Activated CD8-positive, alpha-beta memory T cell treated with anti-CD3 and anti-CD28 coated beads, Interleukin-2, amount 50 U/mL, for 1 hour (primary cell): Measurements from ENCODE around the gene BATF.
"Not testable (repeated sequence)": the region's sequence is repeated elsewhere in the genome, so short reads cannot be mapped to it uniquely, and the experiment has no call there.

ENCODE experiments used
- DNase-seq: peaks from one replicate; pipeline ENCODE4 v3.0.0-alpha.2; 2020; ENCODE audit errors: extremely low read depth

BATF gene, protein sequence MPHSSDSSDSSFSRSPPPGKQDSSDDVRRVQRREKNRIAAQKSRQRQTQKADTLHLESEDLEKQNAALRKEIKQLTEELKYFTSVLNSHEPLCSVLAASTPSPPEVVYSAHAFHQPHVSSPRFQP

DNA sequence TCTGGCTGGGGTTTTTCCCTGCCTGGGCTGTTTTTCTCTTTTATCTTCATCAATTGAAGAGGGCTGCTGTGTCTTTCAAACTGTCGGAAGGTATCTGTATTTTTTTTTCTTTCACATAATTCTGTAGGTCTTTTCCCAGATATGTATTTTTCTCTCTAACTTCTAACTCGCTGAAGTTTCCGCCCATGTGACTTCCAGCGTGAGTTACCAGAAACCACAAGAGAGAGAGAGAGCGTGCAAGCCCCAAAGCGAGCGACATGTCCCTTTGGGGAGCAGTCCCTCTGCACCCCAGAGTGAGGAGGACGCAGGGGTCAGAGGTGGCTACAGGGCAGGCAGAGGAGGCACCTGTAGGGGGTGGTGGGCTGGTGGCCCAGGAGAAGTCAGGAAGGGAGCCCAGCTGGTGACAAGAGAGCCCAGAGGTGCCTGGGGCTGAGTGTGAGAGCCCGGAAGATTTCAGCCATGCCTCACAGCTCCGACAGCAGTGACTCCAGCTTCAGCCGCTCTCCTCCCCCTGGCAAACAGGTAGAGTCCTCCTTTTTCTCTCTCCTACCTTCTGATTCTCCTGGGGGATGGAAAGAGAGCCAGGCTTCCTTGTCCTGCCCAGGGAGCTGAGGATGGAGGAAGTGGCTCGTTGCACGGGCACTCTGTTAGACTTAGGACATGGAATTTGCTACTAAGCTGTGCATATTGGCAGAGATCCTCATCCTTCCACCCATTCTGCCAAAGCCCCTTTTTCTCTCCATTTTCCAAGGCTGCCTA lies at the start of gene BATF:
Gene BATF, plus strand, starts transcription at position 246 of the 759 bp plus-strand sequence. Its CDS starts 214 bp downstream, at position 460.
- DNase-seq = peak; percentile 22

DNA sequence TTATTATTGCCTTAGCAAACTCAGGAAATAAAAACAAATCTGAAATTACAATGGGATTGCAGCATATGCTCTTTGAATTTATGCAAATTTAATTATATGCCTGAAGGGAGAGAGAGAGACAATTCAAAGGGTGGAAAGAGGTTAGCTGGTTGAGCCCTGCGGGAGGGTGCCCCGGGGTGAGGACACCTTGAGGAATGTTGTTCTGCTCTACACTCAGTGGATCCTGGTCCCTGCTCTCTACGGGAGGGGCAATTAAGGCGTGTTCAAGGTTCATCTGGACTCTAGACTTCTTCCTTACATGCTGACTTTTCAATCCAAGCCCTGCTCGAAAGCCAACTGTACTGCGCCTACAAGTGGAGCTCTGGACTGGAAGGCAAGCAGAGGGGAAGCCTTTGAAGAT lies 48.1 kb upstream of the BATF start:
- not testable (repeated sequence) for DNase-seq

DNA sequence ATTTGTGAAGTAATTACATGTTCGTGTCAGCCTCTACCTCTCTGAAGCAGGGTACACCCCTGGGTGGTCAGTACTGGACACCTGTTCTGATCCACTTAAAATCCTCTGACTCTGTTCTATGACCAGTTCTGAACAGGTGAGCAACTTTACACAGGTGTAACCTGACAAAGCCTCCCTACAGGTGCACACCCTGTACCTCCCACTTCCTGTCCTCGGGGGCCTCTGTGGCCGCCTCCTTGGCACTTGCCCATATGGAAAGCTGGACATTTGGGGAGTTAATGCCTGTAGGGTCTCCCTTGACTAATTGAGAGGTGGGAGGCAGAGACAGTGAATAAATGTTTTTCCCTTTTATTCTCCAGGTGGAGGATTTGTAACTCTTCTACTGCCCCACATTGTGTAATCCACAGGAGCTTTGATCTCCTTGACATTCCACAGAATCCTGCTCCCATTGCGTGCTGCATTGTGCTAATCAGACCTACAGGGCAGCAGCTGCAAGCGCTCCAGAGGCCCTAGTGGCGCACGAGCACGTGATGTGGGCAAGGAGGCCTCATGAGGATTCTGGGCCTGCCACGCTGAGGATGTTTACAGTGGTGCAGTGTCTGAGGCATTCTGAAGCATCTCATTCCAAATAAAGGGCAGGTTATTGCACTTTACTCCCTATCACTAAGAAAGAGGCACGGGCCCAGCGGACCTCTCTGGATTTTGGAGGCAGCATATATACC lies 45.8 kb upstream of the BATF start:
- no peak for DNase-seq

DNA sequence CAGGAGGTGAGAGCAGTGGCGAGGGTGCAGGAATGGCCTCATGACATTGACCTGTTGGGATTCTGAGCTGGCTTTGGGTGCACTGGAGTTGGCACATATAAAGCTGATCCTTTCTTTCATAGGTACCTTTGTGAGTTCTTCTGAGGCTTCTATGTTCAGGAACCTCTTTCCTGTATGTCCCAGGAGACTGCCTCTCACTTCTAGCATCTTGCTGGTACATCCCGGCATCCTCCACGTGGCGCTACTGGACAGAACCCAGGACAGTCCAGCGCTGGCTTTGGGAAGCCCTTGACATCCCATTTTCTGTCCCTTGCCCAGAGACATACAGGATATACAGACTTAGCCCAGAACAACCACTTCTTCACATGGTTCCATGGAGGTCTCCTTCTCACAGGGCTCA lies 44.4 kb upstream of the BATF start:
- no peak for DNase-seq

DNA sequence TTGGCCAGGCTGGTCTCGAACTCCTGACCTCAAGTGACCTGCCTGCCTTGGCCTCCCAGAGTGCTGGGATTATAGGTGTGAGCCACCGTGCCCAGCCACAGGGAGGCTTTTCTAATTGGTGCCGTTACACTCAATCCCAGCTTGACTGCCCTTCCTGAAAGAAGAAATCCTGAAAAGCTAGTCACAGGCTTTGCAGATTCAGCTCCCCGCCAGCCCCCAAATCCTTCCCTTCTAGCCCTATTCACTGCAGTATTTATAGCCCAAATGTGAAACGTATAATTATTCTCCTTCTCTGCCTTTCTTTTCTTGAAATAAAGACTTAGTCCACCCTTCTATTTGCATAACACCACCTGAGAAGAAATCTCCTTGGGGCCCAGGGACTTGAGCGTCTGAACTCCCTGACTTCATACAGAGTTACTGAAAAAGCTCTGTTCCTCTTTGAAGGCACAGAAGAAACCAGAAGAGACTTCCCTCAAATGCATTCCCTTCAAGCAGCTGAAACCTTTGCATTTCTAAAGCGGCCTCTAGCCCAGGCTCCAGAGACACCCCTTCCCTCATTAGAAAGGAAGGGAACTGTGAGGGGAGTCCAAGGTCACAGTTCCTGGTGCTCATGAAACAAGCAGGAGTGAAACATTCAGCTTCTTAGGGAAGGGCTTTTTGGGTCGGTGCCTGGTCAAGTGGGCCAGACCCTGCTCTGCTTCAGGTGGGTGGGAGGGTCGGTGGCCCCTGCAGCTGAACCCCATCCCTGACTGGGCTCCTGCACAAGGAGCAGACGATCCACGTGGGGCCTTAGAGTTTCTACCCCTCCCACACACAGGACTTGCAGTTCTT lies 42.3 kb upstream of the BATF start:
- no peak for DNase-seq

DNA sequence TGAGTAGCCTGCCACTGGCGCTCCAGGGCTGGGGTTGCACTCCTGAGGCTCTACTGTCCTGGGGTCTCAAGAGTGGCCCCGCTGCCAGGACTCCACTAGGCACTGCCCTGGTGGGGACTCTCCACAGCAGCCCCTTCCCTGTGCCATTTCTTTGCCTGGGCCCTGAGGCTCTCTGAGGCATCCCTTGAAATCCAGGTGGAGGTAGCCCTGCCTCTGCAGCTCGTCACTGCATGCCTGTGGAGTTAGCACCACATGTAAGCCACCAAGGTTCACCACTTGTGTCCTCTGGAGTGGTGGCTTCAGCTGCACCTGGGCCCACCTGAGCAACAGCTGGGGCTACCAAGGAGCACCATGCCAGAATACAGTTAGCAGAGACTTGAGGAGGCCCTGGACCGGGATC lies 39.9 kb upstream of the BATF start:
- no peak for DNase-seq

DNA sequence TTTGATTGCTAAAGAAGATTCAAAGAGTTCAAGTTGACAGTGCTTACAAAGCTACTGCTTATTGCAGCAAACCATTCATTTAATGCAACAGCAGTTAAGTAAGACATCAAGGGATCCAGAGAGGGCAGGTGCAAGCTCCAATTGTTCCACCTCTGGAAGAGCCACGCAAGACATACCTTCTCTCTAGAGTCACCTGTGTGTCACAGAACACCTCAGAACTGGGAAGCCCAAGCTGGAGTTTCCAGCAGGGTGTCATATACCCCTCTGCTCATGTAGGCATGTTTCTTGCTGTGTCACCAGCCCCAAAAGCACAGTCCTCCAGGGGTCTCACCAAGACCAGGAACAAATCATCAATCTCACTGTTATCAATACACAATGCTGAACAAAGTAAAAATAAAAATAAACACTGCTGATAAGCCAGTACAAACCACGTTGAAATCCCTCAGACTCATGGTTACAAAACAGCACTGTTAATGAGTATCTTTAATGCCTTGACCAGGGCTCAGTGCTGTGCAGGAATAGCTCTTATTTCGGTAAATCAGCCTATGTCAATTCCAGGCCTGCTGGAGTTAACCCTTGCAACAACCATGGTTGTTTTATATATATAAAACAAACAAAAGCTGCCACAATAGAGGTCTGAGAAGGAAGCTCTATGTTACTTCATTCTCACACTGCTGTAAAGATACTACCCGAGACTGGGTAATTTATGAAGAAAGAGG lies 37.4 kb upstream of the BATF start:
- DNase-seq = no peak

DNA sequence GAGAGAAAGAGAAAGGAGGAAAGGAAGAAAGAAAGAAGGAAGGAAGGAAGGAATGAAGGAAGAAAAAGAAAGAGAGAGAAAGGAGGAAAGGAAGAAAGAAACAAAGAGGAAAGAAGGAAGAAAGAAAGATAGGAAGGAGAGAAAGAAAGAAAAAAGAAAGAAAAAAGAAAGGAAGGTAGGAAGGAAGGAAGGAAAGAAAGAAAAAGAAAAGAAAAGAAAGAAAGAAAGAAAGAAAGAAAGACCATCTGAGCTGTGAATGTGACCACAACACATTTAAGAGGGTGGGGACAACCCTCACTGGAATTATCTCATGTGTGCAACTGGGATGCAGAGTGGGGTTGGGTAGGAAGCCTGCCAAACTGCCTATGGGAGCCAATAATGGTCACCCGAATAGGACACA lies 36.0 kb upstream of the BATF start:
- no peak for DNase-seq

DNA sequence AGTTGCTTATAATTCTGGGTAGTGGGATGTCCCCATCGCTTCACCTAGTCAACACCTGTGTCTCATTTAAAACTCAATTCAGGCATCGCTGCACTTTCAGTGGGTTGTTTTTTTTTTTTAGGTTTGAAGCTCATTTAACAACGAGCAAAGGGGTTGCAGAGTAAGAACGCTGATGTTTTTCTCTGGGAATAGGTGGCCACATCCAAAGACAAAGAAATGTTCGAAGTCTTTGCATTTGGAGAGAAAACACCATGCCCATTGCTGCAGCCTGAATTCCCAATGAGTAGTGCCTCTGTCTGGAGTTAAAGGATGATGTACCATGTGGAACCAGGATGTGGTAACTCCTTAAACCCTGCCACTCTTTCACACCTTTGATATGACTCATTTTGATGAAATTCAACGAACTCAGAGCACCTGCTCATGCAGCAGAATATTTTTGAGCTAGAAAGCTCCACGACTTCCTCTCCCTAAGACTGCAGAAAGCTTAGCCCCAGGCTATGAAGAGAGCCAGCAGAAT lies 35.1 kb upstream of the BATF start:
- DNase-seq = no peak

DNA sequence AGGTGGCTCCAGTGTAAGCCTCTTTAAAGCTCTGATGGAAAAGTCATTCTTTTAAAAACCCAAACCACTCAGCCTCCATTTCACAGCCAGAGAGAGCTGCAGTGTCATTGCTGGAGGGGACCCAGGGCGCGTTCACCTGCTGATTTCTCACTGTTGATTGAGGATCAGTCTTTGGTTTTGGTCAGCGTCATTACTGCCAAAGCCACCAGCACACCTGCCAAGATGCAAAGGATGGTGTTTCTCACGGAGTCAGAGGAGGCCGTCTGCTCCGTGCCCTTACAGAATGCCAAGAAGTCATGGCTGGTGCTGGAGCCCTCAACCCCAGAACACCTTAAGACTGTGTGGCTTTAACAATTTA lies 32.8 kb upstream of the BATF start:
- no peak for DNase-seq

DNA sequence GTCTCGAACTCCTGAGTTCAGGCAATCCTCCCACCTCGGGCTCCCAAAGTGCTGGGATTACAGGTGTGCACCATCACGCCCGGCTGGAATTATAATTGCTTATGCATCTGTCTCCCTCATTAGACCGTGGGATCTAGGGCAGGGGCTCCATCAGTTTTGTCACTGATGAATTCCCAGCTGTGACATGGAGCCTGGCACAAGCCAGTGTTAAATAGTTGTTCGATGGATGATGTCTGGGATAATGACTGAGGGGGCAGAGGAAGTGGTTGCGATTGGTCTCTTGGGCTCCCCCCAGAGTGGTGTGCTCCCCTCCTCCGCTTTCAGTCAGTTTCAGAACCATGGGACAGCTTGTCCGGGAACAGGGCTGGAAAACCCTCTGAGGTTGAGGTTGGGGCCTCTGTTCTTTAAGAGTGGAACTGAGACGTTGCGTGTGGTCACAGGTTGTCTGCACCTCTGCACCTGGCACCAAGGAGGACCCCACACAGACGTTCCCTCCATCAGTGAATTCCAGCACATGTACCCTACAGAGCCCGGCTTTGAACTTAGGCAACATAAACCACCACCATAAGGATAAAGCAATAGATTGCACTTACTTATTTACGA lies 30.8 kb upstream of the BATF start:
- no peak for DNase-seq

DNA sequence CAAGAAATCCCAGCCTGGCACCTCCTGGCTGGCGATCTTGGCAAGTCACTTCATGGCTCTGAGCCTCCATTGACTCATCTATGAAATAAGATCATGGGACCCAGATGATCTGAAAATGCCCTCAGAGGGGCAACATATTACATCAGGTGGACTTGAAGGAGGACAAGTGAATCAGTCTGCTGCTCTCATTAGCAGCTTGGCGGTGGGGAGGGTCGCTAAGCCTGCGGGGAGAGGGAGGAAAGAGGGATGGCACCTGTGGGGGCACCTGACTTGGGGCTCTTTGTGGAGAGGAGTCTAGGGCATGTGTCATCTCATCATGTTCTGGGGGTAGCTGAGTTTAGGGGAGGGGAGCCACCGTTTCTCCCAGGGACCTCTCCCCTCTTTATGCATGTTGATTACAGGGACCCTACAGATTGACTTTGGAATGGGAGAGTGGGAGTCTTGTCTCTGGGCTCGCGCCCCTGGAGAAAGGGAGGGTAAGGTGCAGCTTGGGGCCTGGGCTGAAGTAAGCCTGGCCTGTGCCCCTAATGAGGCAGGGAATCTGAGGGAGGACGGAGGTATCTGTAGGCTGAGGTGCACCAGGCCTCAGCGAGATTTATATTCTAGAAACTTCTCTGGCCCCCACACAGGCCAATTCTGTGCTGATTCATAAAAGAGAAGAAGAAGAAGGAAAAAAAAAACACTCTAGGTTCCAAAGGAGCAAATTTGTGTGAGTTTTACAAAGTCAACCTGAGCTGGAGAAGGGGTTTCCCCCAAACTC lies 29.3 kb upstream of the BATF start:
- no peak for DNase-seq

DNA sequence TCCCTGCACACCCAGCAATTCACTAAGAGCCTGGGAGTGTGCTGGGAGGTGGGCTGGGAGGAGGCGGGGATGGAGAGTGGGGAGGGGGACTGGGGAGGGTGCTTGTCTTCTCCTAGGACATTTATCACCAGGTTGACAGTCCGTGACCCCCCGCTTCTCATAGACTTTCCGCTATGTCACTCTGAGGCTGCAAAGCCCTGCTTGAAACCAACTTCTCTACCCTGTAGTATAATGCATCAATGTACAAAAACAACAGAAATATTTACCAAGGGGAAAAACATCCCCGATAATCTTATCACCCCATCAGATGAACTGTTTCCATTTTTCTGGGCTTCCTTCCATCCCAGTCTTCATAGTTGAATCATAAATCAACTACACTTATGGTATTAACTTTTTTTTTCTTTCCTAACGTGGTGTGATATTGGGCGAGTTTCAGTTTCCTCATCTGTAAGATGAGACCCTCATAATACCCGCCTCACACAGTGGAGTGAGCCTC lies 28.6 kb upstream of the BATF start:
- DNase-seq = no peak

DNA sequence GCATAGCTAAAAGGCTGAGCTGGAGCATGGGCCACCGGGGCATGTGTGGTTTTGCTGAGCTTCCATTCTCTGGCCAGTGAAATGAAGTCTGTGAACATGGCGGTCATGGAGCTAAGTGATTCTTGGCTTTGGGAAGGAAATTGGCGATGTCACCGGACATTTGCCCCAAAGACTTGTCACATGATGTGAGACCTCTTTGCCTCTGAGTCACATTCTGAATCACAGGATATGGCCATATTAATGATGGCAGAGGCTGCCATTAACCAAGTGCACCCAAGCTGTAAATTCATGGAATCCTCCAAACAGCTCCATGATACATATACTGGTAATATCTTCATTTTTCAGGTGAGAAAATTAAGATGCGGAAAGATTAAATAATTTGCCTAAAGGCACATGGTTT lies 27.4 kb upstream of the BATF start:
- no peak for DNase-seq

DNA sequence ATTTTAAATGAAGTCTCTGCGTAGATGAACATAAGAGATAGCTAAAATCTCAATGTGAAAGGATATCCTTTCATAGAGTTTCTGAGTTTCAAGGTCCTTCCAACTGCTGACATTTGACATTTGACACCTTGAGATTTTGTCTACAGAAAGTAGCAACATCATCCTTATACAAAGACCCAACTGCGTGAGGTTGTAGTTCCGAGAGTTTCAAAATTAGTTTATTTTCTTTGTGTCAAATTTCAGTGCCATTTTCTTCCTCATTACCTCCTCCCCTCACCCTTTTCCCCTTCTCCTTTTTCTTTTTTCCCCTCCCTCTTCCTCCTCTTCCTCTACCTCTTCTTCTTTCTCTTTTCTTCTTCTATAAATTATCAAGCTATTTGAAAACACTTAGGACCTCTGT lies 26.9 kb upstream of the BATF start:
- no peak for DNase-seq

DNA sequence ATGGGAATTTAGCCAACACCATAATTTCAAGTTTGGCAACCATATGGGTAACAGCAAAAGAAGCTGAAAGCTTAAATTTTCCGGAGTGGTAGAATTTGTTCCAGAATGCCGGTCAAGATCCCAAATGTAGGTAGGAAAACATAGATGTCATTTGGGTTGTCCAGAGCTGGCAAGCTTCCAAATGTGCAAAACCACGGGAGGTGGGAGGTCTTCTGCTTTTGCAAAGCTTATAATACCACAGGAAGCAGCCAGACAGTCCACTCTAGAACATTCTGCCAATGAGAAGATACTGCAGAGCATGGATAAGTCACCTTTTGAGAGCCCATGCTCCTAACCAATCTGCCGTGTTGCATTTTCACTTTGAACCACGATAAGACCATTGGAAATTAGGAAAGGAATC lies 26.4 kb upstream of the BATF start:
- DNase-seq = no peak

DNA sequence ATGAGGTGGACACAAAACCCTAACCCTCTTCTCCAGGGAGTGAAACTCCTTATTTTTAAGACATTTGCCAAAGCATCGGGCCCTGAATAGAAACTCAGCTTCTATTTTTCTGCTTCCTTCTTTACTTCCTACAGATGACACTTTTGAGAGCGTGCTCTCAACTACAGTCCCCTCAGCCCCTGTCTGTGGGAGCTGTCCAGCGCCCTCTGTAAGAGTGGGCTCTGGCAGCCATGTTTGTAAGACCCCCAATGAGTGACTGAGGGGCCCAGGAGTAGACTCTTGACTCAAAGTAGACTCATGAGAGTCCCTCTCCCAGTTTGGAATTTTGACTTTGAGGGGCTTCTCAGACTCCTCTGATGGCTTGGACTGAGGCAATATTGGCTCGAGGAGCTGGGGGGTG lies 25.5 kb upstream of the BATF start:
- no peak for DNase-seq

DNA sequence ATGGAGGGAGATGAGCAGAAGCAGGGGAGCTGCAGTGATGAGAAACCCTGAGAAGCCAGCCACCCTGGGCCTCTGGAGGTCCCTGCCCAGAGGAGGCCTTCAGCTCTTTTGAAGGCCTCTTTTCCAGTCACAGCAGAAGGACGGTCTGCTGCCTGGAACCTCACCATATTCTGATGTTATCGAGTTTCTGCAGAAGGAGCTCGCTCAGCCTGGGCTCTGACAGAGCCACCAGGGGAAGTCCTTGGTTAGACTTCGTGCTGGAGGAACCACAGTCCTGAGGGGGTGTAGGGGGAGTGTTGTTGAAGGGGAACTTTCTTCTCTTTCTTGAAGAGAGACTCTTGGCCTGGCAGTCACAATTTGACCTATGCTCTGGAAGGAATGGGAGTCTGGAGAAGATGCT lies 25.1 kb upstream of the BATF start:
- no peak for DNase-seq

DNA sequence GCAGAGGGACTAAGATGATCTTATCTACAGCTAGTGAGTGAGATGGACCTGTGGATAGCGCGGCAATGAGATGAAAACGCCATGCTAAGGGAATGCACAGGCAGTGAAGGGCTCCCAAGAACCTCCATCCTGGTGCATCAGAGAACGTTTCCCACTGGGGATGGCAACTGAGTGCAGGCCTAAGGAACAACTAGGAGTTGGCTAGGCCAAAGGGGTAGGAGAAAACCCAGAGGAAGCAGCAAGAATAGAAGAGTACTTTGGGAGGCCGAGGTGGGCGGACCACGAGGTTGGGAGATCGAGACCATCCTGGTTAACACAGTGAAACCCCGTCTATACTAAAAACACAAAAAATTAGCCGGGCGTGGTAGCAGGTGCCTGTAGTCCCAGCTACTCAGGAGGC lies 24.6 kb upstream of the BATF start:
- DNase-seq = no peak
